Mucosa of gallbladder (tissue), 1 donor: ENCODE measurements around the gene SLC10A2. TPM values are rescaled to one million over a fixed set of nuclear protein-coding genes. Genes with fewer than 3 reads are reported as not detected.

ENCODE experiments used
- total RNA-seq: library from RNA; stranded (reverse); gene quantifications from one replicate; pipeline ENCODE4 v1.2.1, GENCODE V29; 2021
- donor health status: DM: no; HTN: no; CAD: no.

Gene SLC10A2
- total RNA-seq, 1 donor from 2014 or later = 5.2 TPM

Other genes with a start within 250 kb of the SLC10A2 start
- 59.6 TPM for gene ERCC5, start 220.4 kb downstream of the SLC10A2 start, total RNA-seq